Ascending aorta (tissue), 2 donors: ENCODE results near the gene FOXN3. TPM values are rescaled to one million over a fixed set of nuclear protein-coding genes. Genes with fewer than 3 reads are reported as not detected.

Experiments used
- DNase-seq, 2 donors: peaks; one replicate each; pipeline ENCODE4 v3.0.0-alpha.2; 2019; ENCODE audit warnings: low spot score in 2 of 2
- H3K27ac ChIP-seq, 2 donors: fragments of 200-600 bp; sonication (generic); one replicate each; pipeline ENCODE4 v1.5.1; 2016 to 2017; ENCODE audit warnings: mild to moderate bottlenecking in 1 of 2
- H3K27me3 ChIP-seq: fragments of 200-600 bp; sonication (generic); one replicate; pipeline ENCODE4 v1.5.1; 2017
- H3K36me3 ChIP-seq, 2 donors: fragments of 200-600 bp; sonication (generic); one replicate each; pipeline ENCODE4 v1.5.1; 2016
- H3K4me1 ChIP-seq, 2 donors: fragments of 200-600 bp; sonication (generic); one replicate each; pipeline ENCODE4 v1.5.1; 2016 to 2017; ENCODE audit warnings: mild to moderate bottlenecking in 1 of 2
- H3K4me3 ChIP-seq, 2 donors: fragments of 200-600 bp; sonication (generic); one replicate each; pipeline ENCODE4 v1.5.1; 2016 to 2017; ENCODE audit warnings: mild to moderate bottlenecking in 1 of 2
- H3K9me3 ChIP-seq, 2 donors: fragments of 200-600 bp; sonication (generic); one replicate each; pipeline ENCODE4 v1.5.1; 2016
- CTCF ChIP-seq, 3 experiments: fragments of 200-600 bp in 2 of 3; fragments of 450-650 bp in 1 of 3; sonication (generic) in 2 of 3; IDR thresholded peaks; one replicate each; pipeline ENCODE4 v1.5.1; 2016 to 2019; ENCODE audit warnings: antibody characterized with exemption in 3 of 3, mild to moderate bottlenecking in 1 of 3, moderate library complexity in 1 of 3
- intact Hi-C: fragments of 100-400 bp; cut with DNase I; formaldehyde crosslinking; loops from one replicate; pipeline ENCODE4 v1.15.1; 2023
- total RNA-seq: library from RNA; depleted of rRNA; stranded (reverse); fragments of >200 nt; gene quantifications from one replicate; pipeline ENCODE4 v1.1.0, GENCODE V29; 2016

The FOXN3 gene
- total RNA-seq, 1 donor from 2014 or later: 96.3 TPM

DNA sequence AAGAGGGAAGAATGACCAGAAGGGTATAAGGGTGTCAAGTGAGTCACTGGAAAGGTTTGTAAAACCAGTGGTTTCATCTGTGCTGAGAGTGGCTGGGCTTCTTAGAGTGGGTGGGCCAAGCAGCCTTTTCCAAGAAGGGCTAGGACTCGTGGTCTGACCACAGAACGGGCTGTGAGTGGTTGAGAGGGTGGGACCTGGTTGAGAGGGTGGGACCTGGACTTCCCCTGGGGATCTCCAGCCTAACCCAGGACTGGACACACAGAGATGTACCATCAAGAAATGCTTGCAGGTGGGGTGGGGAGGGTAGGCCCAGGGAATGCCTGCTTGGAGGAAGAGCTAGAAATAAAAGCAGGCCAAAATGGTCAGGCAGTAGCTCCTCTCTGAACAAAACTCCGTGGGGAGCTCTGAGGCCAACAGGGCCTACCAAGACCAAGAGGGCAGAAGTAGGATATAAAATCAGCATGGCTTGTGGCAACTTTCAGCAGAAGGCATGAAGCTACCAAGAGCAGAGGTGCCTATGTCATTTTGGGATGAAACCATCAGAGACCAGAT is 140.5 kb downstream of the FOXN3 start:
- Histone ChIP-seq H3K27me3 (no peaks in the 10 kb centered on the region), H3K27ac (no peak overlapping the region), H3K36me3 (peaks cover 0 to 7% of the 10 kb centered on the region in 2 donors), H3K4me3 (no peak overlapping the region), H3K9me3 (no peaks in the 10 kb centered on the region), H3K4me1 (no peaks in the 10 kb centered on the region)
- DNase-seq: peak in 1 of 2 donors; percentile 58
- no peak for TF ChIP-seq CTCF (IDR thresholded peaks at IDR 0.05)
- intact Hi-C loops: no loop called here

GRCh38 chr14:89270439-89271227 is 146.4 kb downstream of the FOXN3 start:
- intact Hi-C loops: no loop called here
- no peak overlapping the region for H3K4me3 ChIP-seq
- no peak for TF ChIP-seq CTCF (IDR thresholded peaks at IDR 0.05)
- H3K36me3 ChIP-seq: no peaks in the 10 kb centered on the region
- H3K27me3 ChIP-seq: no peaks in the 10 kb centered on the region
- H3K4me1 ChIP-seq: peaks cover 13 to 32% of the 10 kb centered on the region in 2 donors
- peak overlapping the region; percentile 82 to 84 for H3K27ac ChIP-seq
- peak in 1 of 2 donors; percentile 61 for DNase-seq
- no peaks in the 10 kb centered on the region for H3K9me3 ChIP-seq

- intact Hi-C loops: no loop called here
- Histone ChIP-seq H3K4me1 (peaks cover 13 to 32% of the 10 kb centered on the region in 2 donors), H3K36me3 (no peaks in the 10 kb centered on the region), H3K9me3 (no peaks in the 10 kb centered on the region), H3K4me3 (no peak overlapping the region), H3K27me3 (no peaks in the 10 kb centered on the region), H3K27ac (peak overlapping the region; percentile 82 to 84)
- TF ChIP-seq CTCF (IDR thresholded peaks at IDR 0.05): no peak
- DNase-seq: peak in 1 of 2 donors; percentile 51
Observed at GRCh38 chr14:89269404-89269803, 147.6 kb downstream of the FOXN3 start.

DNA sequence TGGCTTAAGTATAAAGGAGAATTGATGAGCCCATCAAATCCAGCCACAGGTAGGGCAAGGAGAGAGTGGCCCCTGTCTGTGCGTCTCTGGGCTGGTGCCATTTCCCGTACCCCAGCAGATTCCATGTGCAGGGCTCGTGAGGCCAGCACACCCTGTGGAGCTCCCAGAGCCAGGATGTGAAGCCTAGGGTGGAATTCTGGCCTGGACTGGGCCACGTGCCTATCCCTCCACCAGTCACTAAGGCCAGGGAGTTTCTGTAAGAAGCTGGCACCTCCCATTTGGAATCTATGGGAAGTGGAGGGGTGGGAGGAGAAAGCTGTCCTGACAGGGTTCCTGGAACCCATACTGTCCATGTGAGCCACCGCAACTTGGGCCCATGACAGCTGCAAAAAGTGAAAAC is 148.5 kb downstream of the FOXN3 start:
- no peak for TF ChIP-seq CTCF (IDR thresholded peaks at IDR 0.05)
- H3K27ac ChIP-seq: peak overlapping the region; percentile 82 to 84
- intact Hi-C loops: no loop called here
- H3K4me3 ChIP-seq: no peak overlapping the region
- peak in 1 of 2 donors; percentile 58 for DNase-seq
- H3K36me3 ChIP-seq: no peaks in the 10 kb centered on the region
- peaks cover 13 to 32% of the 10 kb centered on the region in 2 donors for H3K4me1 ChIP-seq
- no peaks in the 10 kb centered on the region for H3K9me3 ChIP-seq
- no peaks in the 10 kb centered on the region for H3K27me3 ChIP-seq

GRCh38 chr14:89267656-89268055 is 149.4 kb downstream of the FOXN3 start:
- no peaks in the 10 kb centered on the region for H3K9me3 ChIP-seq
- no peak overlapping the region for H3K4me3 ChIP-seq
- no peaks in the 10 kb centered on the region for H3K27me3 ChIP-seq
- no peak for TF ChIP-seq CTCF (IDR thresholded peaks at IDR 0.05)
- peak in 1 of 2 donors; percentile 76 for DNase-seq
- intact Hi-C loops: no loop called here
- peaks cover 15 to 37% of the 10 kb centered on the region in 2 donors for H3K4me1 ChIP-seq
- H3K36me3 ChIP-seq: no peaks in the 10 kb centered on the region
- peak overlapping the region; percentile 82 to 84 for H3K27ac ChIP-seq
